Natural killer cell (primary cell): Measurements from ENCODE around the gene AUTS2. TPM values are rescaled to one million over a fixed set of nuclear protein-coding genes. Genes with fewer than 3 reads are reported as not detected.

Experiments
- ATAC-seq, 3 donors: fragments of 150-1000 bp in 2 of 3; fragments of 200-7000 bp in 1 of 3; cut with Tn5 transposase; 1 replicate in 1 of 3; 2 replicates in 2 of 3; pipeline ENCODE4 v1.10.0; 2021; ENCODE audit warnings: mild to moderate bottlenecking in 2 of 3, moderate library complexity in 2 of 3
- DNase-seq, 2 donors: peaks; one replicate each; pipeline versions ENCODE4 v3.0.0 to v3.0.0-alpha.2; 2013 to 2021; ENCODE audit warnings: mixed read lengths in 1 of 2
- H3K27ac ChIP-seq: one replicate; pipeline ENCODE4 v1.5.1; 2013; ENCODE audit warnings: mild to moderate bottlenecking, low read length
- H3K27me3 ChIP-seq: one replicate; pipeline ENCODE4 v1.6.1; 2013; ENCODE audit warnings: low read length; ENCODE audit not compliant: control insufficient read depth, insufficient read depth
- H3K36me3 ChIP-seq: one replicate; pipeline ENCODE4 v1.6.1; 2013; ENCODE audit warnings: low read length; ENCODE audit not compliant: control insufficient read depth, insufficient read depth
- H3K4me1 ChIP-seq: one replicate; pipeline ENCODE4 v1.6.1; 2013; ENCODE audit warnings: low read length; ENCODE audit not compliant: control insufficient read depth, insufficient read depth
- H3K4me3 ChIP-seq: one replicate; pipeline ENCODE4 v1.5.1; 2013; ENCODE audit warnings: low read length
- H3K9me3 ChIP-seq: one replicate; pipeline ENCODE4 v1.6.1; 2013; ENCODE audit warnings: low read length; ENCODE audit not compliant: control insufficient read depth, insufficient read depth
- H3K27ac Mint-ChIP-seq, 2 donors: one replicate each; pipeline ENCODE4 v1.8.0; 2022; ENCODE audit warnings: mild to moderate bottlenecking in 2 of 2, mixed read lengths in 2 of 2, moderate library complexity in 1 of 2
- H3K27me3 Mint-ChIP-seq, 2 donors: one replicate each; pipeline ENCODE4 v1.8.0; 2022; ENCODE audit warnings: low read depth in 2 of 2, mixed read lengths in 2 of 2
- H3K36me3 Mint-ChIP-seq: one replicate; pipeline ENCODE4 v1.8.0; 2022; ENCODE audit warnings: mixed read lengths
- H3K4me1 Mint-ChIP-seq, 2 donors: one replicate each; pipeline ENCODE4 v1.8.0; 2022; ENCODE audit warnings: mixed read lengths in 2 of 2
- H3K4me3 Mint-ChIP-seq: one replicate; pipeline ENCODE4 v1.8.0; 2022; ENCODE audit warnings: mild to moderate bottlenecking, moderate library complexity, mixed read lengths
- H3K9me3 Mint-ChIP-seq, 2 donors: one replicate each; pipeline ENCODE4 v1.8.0; 2022; ENCODE audit warnings: mixed read lengths in 2 of 2
- CTCF ChIP-seq: fragments of 200-600 bp; IDR thresholded peaks from one replicate; pipeline ENCODE4 v1.8.0; 2022; ENCODE audit warnings: antibody characterized with exemption
- WGBS: methylation state at CpG from one replicate; pipeline ENCODE4 v1.1.7; 2013; ENCODE audit warnings: missing lambda C conversion rate; ENCODE audit not compliant: insufficient coverage; 5-methylcytosine and 5-hydroxymethylcytosine counted together
- intact Hi-C: fragments of 100-400 bp; cut with micrococcal nuclease; formaldehyde crosslinking; loops from one replicate; pipeline ENCODE4 v1.14.2; 2022
- total RNA-seq, 4 donors: library from RNA; stranded (reverse); fragments of 120-200 nt in 1 of 4; gene quantifications; one replicate each; pipeline versions ENCODE4 v1.2.3 to v1.2.4, GENCODE V29; 2013 to 2022

Gene AUTS2
- total RNA-seq, 3 donors from 2014 or later (not counting 1 experiment from before 2014, with no cell fraction given): 147 to 197 (median 155) TPM

GRCh38 chr7:69941077-69941651, 342.9 kb downstream of the AUTS2 start:
- Histone ChIP-seq H3K4me3 (no peak overlapping the region), H3K36me3 (no peaks in the 10 kb centered on the region), H3K27ac (no peak overlapping the region), H3K4me1 (no peaks in the 10 kb centered on the region), H3K9me3 (no peaks in the 10 kb centered on the region), H3K27me3 (no peaks in the 10 kb centered on the region)
- Mint-ChIP-seq H3K4me1 (peaks cover 8% of the 10 kb centered on the region in 2 donors), H3K9me3 (no peaks in the 10 kb centered on the region), H3K27ac (no peak overlapping the region), H3K4me3 (no peak overlapping the region), H3K27me3 (no peaks in the 10 kb centered on the region), H3K36me3 (no peaks in the 10 kb centered on the region)
- TF ChIP-seq CTCF: no peak
- ATAC-seq (no peak), DNase-seq (no peak)
- 85% methylated on average over 6 of the region's 7 CpGs for WGBS
- intact Hi-C loops: no loop called here

- H3K27ac Mint-ChIP-seq: no peak overlapping the region
- H3K4me1 Mint-ChIP-seq: peaks cover 8% of the 10 kb centered on the region in 2 donors
- no peak for ATAC-seq
- H3K36me3 Mint-ChIP-seq: no peaks in the 10 kb centered on the region
- H3K4me3 Mint-ChIP-seq: no peak overlapping the region
- DNase-seq: no peak
- no peak for TF ChIP-seq CTCF
- H3K9me3 Mint-ChIP-seq: no peaks in the 10 kb centered on the region
- H3K27me3 Mint-ChIP-seq: no peaks in the 10 kb centered on the region
- H3K9me3 ChIP-seq: no peaks in the 10 kb centered on the region
- H3K27me3 ChIP-seq: no peaks in the 10 kb centered on the region
- no peaks in the 10 kb centered on the region for H3K4me1 ChIP-seq
- 92% methylated on average over 1 of the region's 1 CpG for WGBS
- no peak overlapping the region for H3K27ac ChIP-seq
- H3K4me3 ChIP-seq: no peak overlapping the region
- intact Hi-C loops: no loop called here
- no peaks in the 10 kb centered on the region for H3K36me3 ChIP-seq
Observed at GRCh38 chr7:69942573-69942972, 344.3 kb downstream of the AUTS2 start.

- intact Hi-C loops: no loop called here
- TF ChIP-seq CTCF: no peak
- Mint-ChIP-seq H3K27ac (no peak overlapping the region), H3K27me3 (no peaks in the 10 kb centered on the region), H3K36me3 (no peaks in the 10 kb centered on the region), H3K4me1 (no peaks in the 10 kb centered on the region), H3K4me3 (no peak overlapping the region), H3K9me3 (no peaks in the 10 kb centered on the region)
- Histone ChIP-seq H3K4me3 (no peak overlapping the region), H3K27ac (no peak overlapping the region), H3K36me3 (no peaks in the 10 kb centered on the region), H3K9me3 (no peaks in the 10 kb centered on the region), H3K27me3 (no peaks in the 10 kb centered on the region), H3K4me1 (no peaks in the 10 kb centered on the region)
- no peak for ATAC-seq
- WGBS: 95% methylated on average over 5 of the region's 5 CpGs
- DNase-seq: no peak
Observed at GRCh38 chr7:69946901-69947300, 348.6 kb downstream of the AUTS2 start.

GRCh38 chr7:69947998-69948397, 349.7 kb downstream of the AUTS2 start:
- no peaks in the 10 kb centered on the region for H3K36me3 ChIP-seq
- no peak overlapping the region for H3K4me3 ChIP-seq
- H3K27me3 ChIP-seq: no peaks in the 10 kb centered on the region
- no peak for ATAC-seq
- H3K4me3 Mint-ChIP-seq: no peak overlapping the region
- H3K27ac ChIP-seq: no peak overlapping the region
- no peak for TF ChIP-seq CTCF
- H3K27me3 Mint-ChIP-seq: no peaks in the 10 kb centered on the region
- H3K9me3 Mint-ChIP-seq: no peaks in the 10 kb centered on the region
- H3K27ac Mint-ChIP-seq: no peak overlapping the region
- no peaks in the 10 kb centered on the region for H3K9me3 ChIP-seq
- peaks cover 0 to under 1% of the 10 kb centered on the region in 2 donors for H3K4me1 Mint-ChIP-seq
- DNase-seq: no peak
- H3K36me3 Mint-ChIP-seq: no peaks in the 10 kb centered on the region
- no peaks in the 10 kb centered on the region for H3K4me1 ChIP-seq
- intact Hi-C loops: no loop called here
- no CpG with 5 or more reads among the region's 3 CpGs for WGBS
